GM19240 (cell line): ENCODE results near the gene STXBP1.

Experiments used
- DNase-seq: peaks from one replicate; pipeline ENCODE4 v3.0.0; 2011; ENCODE audit warnings: low spot score; ENCODE audit not compliant: insufficient read length

Gene STXBP1

GRCh38 chr9:127611899-127612790 lies at the start of gene STXBP1:
STXBP1 (plus strand) TSS chr9:127612277; CDS start chr9:127612404, 127 bp downstream.
- peak; percentile 96 for DNase-seq

GRCh38 chr9:127562279-127562796 lies 49.7 kb upstream of the STXBP1 start:
- DNase-seq, result no peak

GRCh38 chr9:127562841-127563401 lies 49.2 kb upstream of the STXBP1 start:
- DNase-seq, result no peak

- no peak for DNase-seq
Observed at GRCh38 chr9:127563579-127563978, 48.5 kb upstream of the STXBP1 start.

- DNase-seq, result no peak
Observed at GRCh38 chr9:127565231-127565630, 46.8 kb upstream of the STXBP1 start.

GRCh38 chr9:127566351-127567001 lies 45.6 kb upstream of the STXBP1 start:
- no peak for DNase-seq

GRCh38 chr9:127567035-127567729 lies 44.9 kb upstream of the STXBP1 start:
- DNase-seq, result no peak

- no peak for DNase-seq
Observed at GRCh38 chr9:127567730-127568617, 44.1 kb upstream of the STXBP1 start.

- no peak for DNase-seq
Observed at GRCh38 chr9:127568618-127568970, 43.5 kb upstream of the STXBP1 start.

- DNase-seq, result peak; percentile 74
Observed at GRCh38 chr9:127568971-127569885, 42.8 kb upstream of the STXBP1 start.

- no peak for DNase-seq
Observed at GRCh38 chr9:127569886-127570401, 42.1 kb upstream of the STXBP1 start.

- DNase-seq, result no peak
Observed at GRCh38 chr9:127570533-127571111, 41.5 kb upstream of the STXBP1 start.

- DNase-seq, result no peak
Observed at GRCh38 chr9:127571971-127572370, 40.1 kb upstream of the STXBP1 start.

- DNase-seq, result no peak
Observed at GRCh38 chr9:127572961-127573721, 38.9 kb upstream of the STXBP1 start.

GRCh38 chr9:127574072-127574993 lies 37.7 kb upstream of the STXBP1 start:
- no peak for DNase-seq

GRCh38 chr9:127575875-127576778 lies 36.0 kb upstream of the STXBP1 start:
- no peak for DNase-seq
